H1 (cell line): ENCODE measurements around the gene PPP2R2D. TPM values are rescaled to one million over a fixed set of nuclear protein-coding genes. Genes with fewer than 3 reads are reported as not detected.

ENCODE experiments used
- CTCF ChIA-PET: fragments of 300-600 bp; sonication (Branson Sonifier 250); formaldehyde crosslinking; loops from one replicate; lab custom pipeline; 2021; ENCODE audit not compliant: partially characterized antibody; lab: Charles Lee
- POLR2A ChIA-PET: fragments of 300-600 bp; sonication (Branson Sonifier 250); formaldehyde crosslinking; loops from one replicate; lab custom pipeline; 2021; ENCODE audit warnings: inconsistent platforms; ENCODE audit not compliant: partially characterized antibody; lab: Charles Lee
- DNase-seq, 2 experiments: peaks; one replicate each; pipeline versions ENCODE4 v3.0.0 to v3.0.0-alpha.2; 2010 to 2022; ENCODE audit warnings: low spot score in 2 of 2, low read depth in 1 of 2, mixed read lengths in 1 of 2
- FAIRE-seq: peaks from 2 replicates; lab custom pipeline; 2011; peaks lifted over from hg19 to GRCh38; lab: Jason Lieb, UNC
- H2AFZ ChIP-seq: 2 replicates; pipeline ENCODE4 v1.8.1; 2012; ENCODE audit warnings: low read length, inconsistent platforms
- H2AK5ac ChIP-seq: 2 replicates; pipeline ENCODE4 v1.6.1; 2013; ENCODE audit warnings: low read depth, low read length
- H2BK120ac ChIP-seq: replicated peaks from 2 replicates; pipeline ENCODE3; 2013; ENCODE audit warnings: low read depth, low read length, inconsistent platforms
- H2BK12ac ChIP-seq: 2 replicates; pipeline ENCODE4 v1.6.1; 2013; ENCODE audit warnings: low read depth, low read length
- H2BK15ac ChIP-seq: 2 replicates; pipeline ENCODE4 v1.6.1; 2013; ENCODE audit warnings: low read length
- H2BK20ac ChIP-seq: 2 replicates; pipeline ENCODE4 v1.6.1; 2013; ENCODE audit warnings: low read length
- H2BK5ac ChIP-seq: 2 replicates; pipeline ENCODE4 v1.6.1; 2013; ENCODE audit warnings: low read depth, low read length
- H3K14ac ChIP-seq: 2 replicates; pipeline ENCODE4 v1.6.1; 2013; ENCODE audit warnings: inconsistent platforms; ENCODE audit not compliant: insufficient read length
- H3K18ac ChIP-seq: 2 replicates; pipeline ENCODE4 v1.6.1; 2013; ENCODE audit warnings: low read length; ENCODE audit errors: extremely low read depth
- H3K23ac ChIP-seq: 2 replicates; pipeline ENCODE4 v1.6.1; 2013; ENCODE audit warnings: inconsistent platforms; ENCODE audit not compliant: insufficient read length
- H3K23me2 ChIP-seq: 2 replicates; pipeline ENCODE4 v1.6.1; 2013; ENCODE audit warnings: low read depth, low read length
- H3K27ac ChIP-seq: 2 replicates; pipeline ENCODE4 v1.6.1; 2011; ENCODE audit warnings: low read depth, low read length, inconsistent platforms
- H3K27me3 ChIP-seq, 4 experiments: replicated peaks in 1 of 4; 1 replicate in 1 of 4; 2 replicates in 3 of 4; pipeline versions ENCODE4 v1.6.1 to v1.8.1; 2011 to 2013; ENCODE audit warnings: low read length in 3 of 4, mild to moderate bottlenecking in 3 of 4, inconsistent platforms in 2 of 4, mixed read lengths in 2 of 4, moderate library complexity in 1 of 4; ENCODE audit not compliant: control insufficient read depth in 3 of 4, insufficient read depth in 3 of 4; ENCODE audit errors: extremely low read depth in 1 of 4
- H3K36me3 ChIP-seq, 4 experiments: 2 replicates each; pipeline versions ENCODE4 v1.6.1 to v1.8.1; 2011 to 2013; ENCODE audit warnings: mild to moderate bottlenecking in 4 of 4, low read length in 3 of 4, moderate library complexity in 2 of 4, control low read depth in 1 of 4, inconsistent platforms in 1 of 4; ENCODE audit not compliant: insufficient read depth in 4 of 4, control insufficient read depth in 2 of 4
- H3K4ac ChIP-seq: replicated peaks from 2 replicates; pipeline ENCODE3; 2013; ENCODE audit warnings: low read length, low read depth, mixed read lengths, inconsistent platforms; ENCODE audit not compliant: insufficient read length
- H3K4me1 ChIP-seq, 4 experiments: replicated peaks in 1 of 4; 1 replicate in 1 of 4; 2 replicates in 3 of 4; pipeline versions ENCODE4 v1.6.1 to v1.8.1; 2011 to 2013; ENCODE audit warnings: low read length in 3 of 4, inconsistent platforms in 2 of 4, mixed read lengths in 1 of 4; ENCODE audit not compliant: insufficient read depth in 4 of 4, control insufficient read depth in 3 of 4
- H3K4me2 ChIP-seq, 2 experiments: 2 replicates each; pipeline versions ENCODE4 v1.6.1 to v1.8.1; 2011 to 2013; ENCODE audit warnings: low read depth in 2 of 2, low read length in 2 of 2, control low read depth in 1 of 2, inconsistent platforms in 1 of 2, mild to moderate bottlenecking in 1 of 2; ENCODE audit not compliant: insufficient read depth in 1 of 2
- H3K4me3 ChIP-seq, 4 experiments: fragments of 200-600, 300-600 bp in 1 of 4; sonication (generic), shearing (Covaris generic), sonication (Bioruptor Twin) in 1 of 4; 2 replicates each; pipeline versions ENCODE4 v1.5.1 to v1.8.1; 2011 to 2016; ENCODE audit warnings: low read length in 4 of 4, low read depth in 3 of 4, control low read depth in 2 of 4, inconsistent platforms in 2 of 4, mild to moderate bottlenecking in 2 of 4, mixed read lengths in 1 of 4, moderate library complexity in 1 of 4; ENCODE audit not compliant: insufficient read depth in 2 of 4; ENCODE audit errors: extremely low read depth in 1 of 4
- H3K56ac ChIP-seq: replicated peaks from 2 replicates; pipeline ENCODE3; 2013; ENCODE audit warnings: low read depth, mild to moderate bottlenecking, mixed read lengths, low read length, inconsistent platforms; ENCODE audit not compliant: insufficient read length
- H3K79me1 ChIP-seq: 2 replicates; pipeline ENCODE4 v1.6.1; 2013; ENCODE audit warnings: low read depth, low read length, control low read depth
- H3K79me2 ChIP-seq, 2 experiments: 2 replicates each; pipeline versions ENCODE4 v1.6.1 to v1.8.1; 2012 to 2013; ENCODE audit warnings: low read length in 2 of 2, mild to moderate bottlenecking in 2 of 2, inconsistent platforms in 1 of 2; ENCODE audit not compliant: insufficient read depth in 2 of 2, control insufficient read depth in 1 of 2
- H3K9ac ChIP-seq, 4 experiments: replicated peaks in 1 of 4; 1 replicate in 1 of 4; 2 replicates in 3 of 4; pipeline versions ENCODE4 v1.6.1 to v1.8.1; 2011 to 2013; ENCODE audit warnings: low read depth in 3 of 4, low read length in 3 of 4, control low read depth in 2 of 4, mild to moderate bottlenecking in 2 of 4, moderate library complexity in 2 of 4, inconsistent platforms in 1 of 4; ENCODE audit errors: extremely low read depth in 1 of 4
- H3K9me3 ChIP-seq, 2 experiments: 2 replicates each; pipeline versions ENCODE4 v1.6.1 to v1.8.1; 2012 to 2013; ENCODE audit warnings: mild to moderate bottlenecking in 2 of 2, moderate library complexity in 2 of 2, control low read depth in 1 of 2, inconsistent platforms in 1 of 2, low read depth in 1 of 2, low read length in 1 of 2, mixed read lengths in 1 of 2; ENCODE audit not compliant: insufficient read depth in 2 of 2
- H4K20me1 ChIP-seq, 2 experiments: replicated peaks in 1 of 2; 2 replicates each; pipeline versions ENCODE3 to v1.8.1; 2011 to 2013; ENCODE audit warnings: inconsistent platforms in 2 of 2, low read length in 2 of 2, mild to moderate bottlenecking in 1 of 2; ENCODE audit not compliant: insufficient read depth in 2 of 2, control insufficient read depth in 1 of 2
- H4K5ac ChIP-seq: 2 replicates; pipeline ENCODE4 v1.6.1; 2013; ENCODE audit warnings: low read length, low read depth, mixed read lengths, inconsistent platforms; ENCODE audit not compliant: insufficient read length
- H4K8ac ChIP-seq: 2 replicates; pipeline ENCODE4 v1.8.0; 2013; ENCODE audit warnings: mild to moderate bottlenecking, moderate library complexity, low read length, inconsistent platforms; ENCODE audit not compliant: insufficient read depth; ENCODE audit errors: extremely low read depth
- H4K91ac ChIP-seq: replicated peaks from 2 replicates; pipeline ENCODE3; 2013; ENCODE audit warnings: low read length, mixed read lengths, inconsistent platforms; ENCODE audit not compliant: insufficient read length
- ASH2L ChIP-seq: fragments of 200-600, 300-600 bp; sonication (generic); IDR thresholded peaks from one replicate; pipeline ENCODE4 v1.7.1; 2017; ENCODE audit warnings: low read length
- CBX5 ChIP-seq: fragments of 300-800, 300-1000 bp; sonication (generic); IDR thresholded peaks from 2 replicates; pipeline ENCODE4 v1.7.1; 2016; ENCODE audit warnings: antibody characterized with exemption, low read length, low read depth
- CEBPB ChIP-seq: IDR thresholded peaks from 2 replicates; pipeline ENCODE4 v1.6.1; 2012; ENCODE audit warnings: low read depth, low read length
- E2F6 ChIP-seq: IDR thresholded peaks from 2 replicates; pipeline ENCODE4 v1.6.1; 2012; ENCODE audit warnings: inconsistent platforms
- GABPA ChIP-seq: IDR thresholded peaks from 2 replicates; pipeline ENCODE4 v1.6.1; 2011; ENCODE audit warnings: mild to moderate bottlenecking, low read length, moderate library complexity, borderline replicate concordance; ENCODE audit not compliant: insufficient read depth
- POLR2AphosphoS5 ChIP-seq: IDR thresholded peaks from 2 replicates; pipeline ENCODE4 v1.6.1; 2011; ENCODE audit warnings: low read depth, low read length
- RAD21 ChIP-seq, 2 experiments: IDR thresholded peaks in 1 of 2; conservative IDR thresholded peaks in 1 of 2; 2 replicates each; pipeline ENCODE4 v1.6.1; 2011; ENCODE audit warnings: low read depth in 2 of 2, low read length in 2 of 2, improper control_type of control experiment in 1 of 2, inconsistent platforms in 1 of 2, mild to moderate bottlenecking in 1 of 2, moderate library complexity in 1 of 2
- SIN3A ChIP-seq, 2 experiments: IDR thresholded peaks in 1 of 2; conservative IDR thresholded peaks in 1 of 2; 2 replicates each; pipeline ENCODE4 v1.6.1; 2011 to 2012; ENCODE audit warnings: low read length in 2 of 2, improper control_type of control experiment in 1 of 2, low read depth in 1 of 2, mild to moderate bottlenecking in 1 of 2
- SIRT6 ChIP-seq: IDR thresholded peaks from one replicate; pipeline ENCODE4 v1.7.1; 2012; ENCODE audit warnings: low read length, inconsistent platforms
- SP1 ChIP-seq: IDR thresholded peaks from 2 replicates; pipeline ENCODE4 v1.6.1; 2011; ENCODE audit warnings: low read depth, low read length
- SP2 ChIP-seq: IDR thresholded peaks from 2 replicates; pipeline ENCODE4 v1.6.1; 2012; ENCODE audit warnings: mild to moderate bottlenecking, low read length, inconsistent platforms
- ZNF274 ChIP-seq: IDR thresholded peaks from 2 replicates; pipeline ENCODE4 v1.7.0; 2012; ENCODE audit warnings: low read length, borderline replicate concordance; ENCODE audit errors: extremely low read depth
- WGBS, 2 experiments: shearing (Covaris generic) in 1 of 2; methylation state at CpG; one replicate each; pipeline versions ENCODE4 v1.1.6 to v1.1.7; 2013 to 2015; ENCODE audit warnings: low lambda C conversion rate in 2 of 2, mixed read lengths in 2 of 2, inconsistent platforms in 1 of 2, low coverage in 1 of 2, missing lambda C conversion rate in 1 of 2; ENCODE audit not compliant: insufficient replicate concordance in 2 of 2, insufficient coverage in 1 of 2, insufficient read length in 1 of 2; ENCODE audit errors: extremely low coverage in 1 of 2, missing lambda C conversion rate in 1 of 2; 5-methylcytosine and 5-hydroxymethylcytosine counted together
- polyA plus RNA-seq, 7 experiments: library from polyadenylated mRNA; depleted of rRNA in 3 of 7; stranded (reverse) in 5 of 7; unstranded in 2 of 7; fragments of >200 nt in 5 of 7; fragments of 200-250 nt in 2 of 7; gene quantifications; 1 replicate in 5 of 7; 2 replicates in 1 of 7; 4 replicates in 1 of 7; pipeline versions ENCODE4 v1.2.1 to v1.2.3, GENCODE V29; 2011 to 2013; ENCODE audit warnings: missing spikeins in 2 of 7, mixed read lengths in 2 of 7
- total RNA-seq: library from RNA; stranded (reverse); fragmentation: NEBNext Ultra II Directional; extraction: Animal tissue kit (Norgen Biotek cat#: 25700); gene quantifications from 2 replicates; pipeline ENCODE4 v1.2.1, GENCODE V29; 2021
- TF ChIP-seq, protein P1 (sequence below): IDR thresholded peaks from 2 replicates; pipeline ENCODE4 v1.6.1; 2012; ENCODE audit warnings: inconsistent platforms

PPP2R2D gene
- total and polyA plus RNA-seq, 2 of the 8 experiments (the other 6 are each of a cell fraction or from before 2014, with no cell fraction given) = 25.4 to 32.8 TPM

- ChIA-PET POLR2A (interaction anchor here (0.6 to 1.2 kb wide), 3 partner anchors 10 to 84 kb away, joined by 3 to 4 read pairs (median 3); partner anchors contain the start of gene PPP2R2D), CTCF (interaction anchor here (0.8 to 1.2 kb wide), 4 partner anchors 11 to 112 kb away, joined by 3 to 8 read pairs (median 4); partner anchors contain the start of gene PPP2R2D)
- no peak overlapping the region for H2BK120ac ChIP-seq
- H3K23ac ChIP-seq = no peak overlapping the region
- H4K91ac ChIP-seq = no peak overlapping the region
- H3K4me3 ChIP-seq = no peak overlapping the region
- no peaks in the 10 kb centered on the region for H3K27me3 ChIP-seq
- H3K18ac ChIP-seq = no peak overlapping the region
- H3K36me3 ChIP-seq = peaks cover 0 to 5% (median 1%) of the 10 kb centered on the region in 4 experiments; a peak in 4 of 8 replicates
- no peak overlapping the region for H3K56ac ChIP-seq
- no peak overlapping the region for H4K5ac ChIP-seq
- H3K9me3 ChIP-seq = no peaks in the 10 kb centered on the region
- H3K23me2 ChIP-seq = peaks cover 3% of the 10 kb centered on the region; the same call in 1 of the 2 replicates
- H3K4ac ChIP-seq = no peak overlapping the region
- H2BK12ac ChIP-seq = no peak overlapping the region
- H4K20me1 ChIP-seq = peaks cover 17 to 42% of the 10 kb centered on the region in 2 experiments
- H2BK5ac ChIP-seq = no peak overlapping the region
- FAIRE-seq (no peak), DNase-seq (no peak)
- H3K4me2 ChIP-seq = no peak overlapping the region
- H2AK5ac ChIP-seq = no peak overlapping the region
- H4K8ac ChIP-seq = no peak overlapping the region
- WGBS, 2 experiments = 83% methylated on average over 9 of the region's 9 CpGs; no CpG with 5 or more reads in 1 of the 2 experiments
- H3K79me1 ChIP-seq = peaks cover 28% of the 10 kb centered on the region
- H2BK20ac ChIP-seq = no peak overlapping the region
- no peak overlapping the region; the same call in 1 of the 2 replicates for H3K27ac ChIP-seq
- H3K9ac ChIP-seq = no peak overlapping the region
- H3K4me1 ChIP-seq = no peaks in the 10 kb centered on the region
- H3K14ac ChIP-seq = no peak overlapping the region
- H2AFZ ChIP-seq = no peak overlapping the region
- H3K79me2 ChIP-seq = peaks cover 9 to 97% of the 10 kb centered on the region in 2 experiments
- no peak overlapping the region for H2BK15ac ChIP-seq
- TF ChIP-seq POLR2AphosphoS5 = no peak
- no peak for TF ChIP-seq ZNF274
- no peak for TF ChIP-seq SP2
- TF ChIP-seq, protein P1, sequence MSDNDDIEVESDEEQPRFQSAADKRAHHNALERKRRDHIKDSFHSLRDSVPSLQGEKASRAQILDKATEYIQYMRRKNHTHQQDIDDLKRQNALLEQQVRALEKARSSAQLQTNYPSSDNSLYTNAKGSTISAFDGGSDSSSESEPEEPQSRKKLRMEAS = no peak
- no peak for TF ChIP-seq ASH2L
- TF ChIP-seq RAD21 (IDR thresholded peaks at IDR 0.05 in 1 of 2, conservative IDR thresholded peaks at IDR 0.05 in 1 of 2; ENCODE audit: low read depth in 2 of 2, low read length in 2 of 2) = no peak
- TF ChIP-seq CBX5 = no peak
- TF ChIP-seq CEBPB = no peak
- no peak for TF ChIP-seq SP1
- TF ChIP-seq SIRT6 = no peak
- TF ChIP-seq GABPA = no peak
- TF ChIP-seq SIN3A (conservative IDR thresholded peaks at IDR 0.05 in 1 of 2, IDR thresholded peaks at IDR 0.05 in 1 of 2; ENCODE audit: low read depth in 1 of 2, low read length in 2 of 2) = no peak
- no peak for TF ChIP-seq E2F6
Measured at GRCh38 chr10:131911451-131911850, 10.6 kb downstream of the PPP2R2D start.
